ENCODE results near the gene DICER1. TPM values are rescaled to one million over a fixed set of nuclear protein-coding genes. Genes with fewer than 3 reads are reported as not detected.

Gene DICER1
- total and polyA plus RNA-seq, 2 donors (not counting 1 experiment from before 2014, with no cell fraction given) = 15.4 to 90.4 TPM

- Mint-ChIP-seq H3K4me3 (no peak overlapping the region), H3K9me3 (ENCODE audit: insufficient read depth) (no peaks in the 10 kb centered on the region), H3K27ac (no peak overlapping the region), H3K27me3 (peaks cover 23% of the 10 kb centered on the region), H3K4me1 (no peaks in the 10 kb centered on the region)
- Histone ChIP-seq H3K4me2 (replicated peaks; ENCODE audit: low read depth, low read length, poor library complexity, severe bottlenecking) (no peak overlapping the region), H3K36me3 (replicated peaks in 1 of 2; ENCODE audit: control extremely low read depth in 1 of 2, control insufficient read depth in 1 of 2, extremely low read depth in 1 of 2, insufficient read depth in 2 of 2, low read length in 1 of 2) (no peaks in the 10 kb centered on the region), H2AFZ (ENCODE audit: insufficient read depth, low read depth, low read length, poor library complexity, severe bottlenecking) (no peak overlapping the region), H3K9ac (ENCODE audit: low read length) (no peak overlapping the region), H3K27ac (ENCODE audit: low read length in 2 of 2) (no peak overlapping the region), H3K4me3 (ENCODE audit: control extremely low read depth in 1 of 5, extremely low read depth in 1 of 5, insufficient read depth in 1 of 5, low read depth in 2 of 5, low read length in 4 of 5) (no peak overlapping the region), H3K9me3 (ENCODE audit: control extremely low read depth in 1 of 3, control insufficient read depth in 2 of 3, insufficient read depth in 1 of 3, low read length in 2 of 3) (no peaks in the 10 kb centered on the region), H3K79me2 (ENCODE audit: control insufficient read depth, insufficient read depth, low read length) (no peaks in the 10 kb centered on the region), H3K27me3 (replicated peaks in 1 of 4; ENCODE audit: control extremely low read depth in 1 of 4, control insufficient read depth in 3 of 4, insufficient read depth in 4 of 4, low read length in 3 of 4) (peaks cover 0 to 4% (median 0%) of the 10 kb centered on the region in 4 experiments), H4K20me1 (ENCODE audit: control insufficient read depth, insufficient read depth, low read length, poor library complexity, severe bottlenecking) (no peaks in the 10 kb centered on the region), H3K4me1 (ENCODE audit: control insufficient read depth in 2 of 2, insufficient read depth in 2 of 2, low read length in 2 of 2) (no peaks in the 10 kb centered on the region)
- ATAC-seq (ENCODE audit: low read depth) (no peak), DNase-seq (no peak)
- intact Hi-C loops (cut with micrococcal nuclease) = no loop called here
- CTCF ChIA-PET = interaction anchor here (1.0 kb wide), 1 partner anchor 18 kb away, joined by 3 read pairs; no protein-coding TSS in a partner anchor
- POLR2A ChIA-PET = no interaction called here
- 79% methylated on average over 7 of the region's 7 CpGs for WGBS (ENCODE audit: insufficient coverage)
- no peak for TF ChIP-seq EZH2 (IDR thresholded peaks at IDR 0.05; ENCODE audit: borderline replicate concordance, insufficient read depth, low read depth, low read length, poor library complexity, severe bottlenecking)
- TF ChIP-seq, protein P1, sequence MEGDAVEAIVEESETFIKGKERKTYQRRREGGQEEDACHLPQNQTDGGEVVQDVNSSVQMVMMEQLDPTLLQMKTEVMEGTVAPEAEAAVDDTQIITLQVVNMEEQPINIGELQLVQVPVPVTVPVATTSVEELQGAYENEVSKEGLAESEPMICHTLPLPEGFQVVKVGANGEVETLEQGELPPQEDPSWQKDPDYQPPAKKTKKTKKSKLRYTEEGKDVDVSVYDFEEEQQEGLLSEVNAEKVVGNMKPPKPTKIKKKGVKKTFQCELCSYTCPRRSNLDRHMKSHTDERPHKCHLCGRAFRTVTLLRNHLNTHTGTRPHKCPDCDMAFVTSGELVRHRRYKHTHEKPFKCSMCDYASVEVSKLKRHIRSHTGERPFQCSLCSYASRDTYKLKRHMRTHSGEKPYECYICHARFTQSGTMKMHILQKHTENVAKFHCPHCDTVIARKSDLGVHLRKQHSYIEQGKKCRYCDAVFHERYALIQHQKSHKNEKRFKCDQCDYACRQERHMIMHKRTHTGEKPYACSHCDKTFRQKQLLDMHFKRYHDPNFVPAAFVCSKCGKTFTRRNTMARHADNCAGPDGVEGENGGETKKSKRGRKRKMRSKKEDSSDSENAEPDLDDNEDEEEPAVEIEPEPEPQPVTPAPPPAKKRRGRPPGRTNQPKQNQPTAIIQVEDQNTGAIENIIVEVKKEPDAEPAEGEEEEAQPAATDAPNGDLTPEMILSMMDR (IDR thresholded peaks at IDR 0.05) = no peak
These were observed 88.3 kb downstream of the DICER1 start for GRCh38 chr14:95069018-95069417.

- WGBS (ENCODE audit: insufficient coverage) = 71% methylated on average over 5 of the region's 8 CpGs
- H2AFZ ChIP-seq (ENCODE audit: insufficient read depth, low read depth, low read length, poor library complexity, severe bottlenecking) = no peak overlapping the region
- H3K9ac ChIP-seq (ENCODE audit: low read length) = no peak overlapping the region
- no peaks in the 10 kb centered on the region for H3K36me3 ChIP-seq (replicated peaks in 1 of 2; ENCODE audit: control extremely low read depth in 1 of 2, control insufficient read depth in 1 of 2, extremely low read depth in 1 of 2, insufficient read depth in 2 of 2, low read length in 1 of 2)
- no peaks in the 10 kb centered on the region for H4K20me1 ChIP-seq (ENCODE audit: control insufficient read depth, insufficient read depth, low read length, poor library complexity, severe bottlenecking)
- H3K27ac ChIP-seq (ENCODE audit: low read length in 2 of 2) = no peak overlapping the region
- no peak overlapping the region for H3K4me2 ChIP-seq (replicated peaks; ENCODE audit: low read depth, low read length, poor library complexity, severe bottlenecking)
- Mint-ChIP-seq H3K9me3 (ENCODE audit: insufficient read depth) (no peaks in the 10 kb centered on the region), H3K4me3 (no peak overlapping the region), H3K4me1 (no peaks in the 10 kb centered on the region), H3K27ac (no peak overlapping the region), H3K27me3 (peaks cover 19% of the 10 kb centered on the region)
- no peaks in the 10 kb centered on the region for H3K79me2 ChIP-seq (ENCODE audit: control insufficient read depth, insufficient read depth, low read length)
- no peak overlapping the region for H3K4me3 ChIP-seq (ENCODE audit: control extremely low read depth in 1 of 5, extremely low read depth in 1 of 5, insufficient read depth in 1 of 5, low read depth in 2 of 5, low read length in 4 of 5)
- no peak for DNase-seq
- no peaks in the 10 kb centered on the region for H3K4me1 ChIP-seq (ENCODE audit: control insufficient read depth in 2 of 2, insufficient read depth in 2 of 2, low read length in 2 of 2)
- no peaks in the 10 kb centered on the region for H3K9me3 ChIP-seq (ENCODE audit: control extremely low read depth in 1 of 3, control insufficient read depth in 2 of 3, insufficient read depth in 1 of 3, low read length in 2 of 3)
- CTCF ChIA-PET = interaction anchor here (1.0 kb wide), 1 partner anchor 17 kb away, joined by 3 read pairs; no protein-coding TSS in a partner anchor
- POLR2A ChIA-PET = no interaction called here
- ATAC-seq (ENCODE audit: low read depth) = no peak
- intact Hi-C loops (cut with micrococcal nuclease) = no loop called here
- peaks cover 0 to 4% (median 0%) of the 10 kb centered on the region in 4 experiments for H3K27me3 ChIP-seq (replicated peaks in 1 of 4; ENCODE audit: control extremely low read depth in 1 of 4, control insufficient read depth in 3 of 4, insufficient read depth in 4 of 4, low read length in 3 of 4)
- TF ChIP-seq EZH2 (IDR thresholded peaks at IDR 0.05; ENCODE audit: borderline replicate concordance, insufficient read depth, low read depth, low read length, poor library complexity, severe bottlenecking) = no peak
- TF ChIP-seq, protein P1 (IDR thresholded peaks at IDR 0.05) = no peak
These were observed 88.8 kb downstream of the DICER1 start for GRCh38 chr14:95068521-95068920.

Data from B cell (primary cell).